ENCODE results near the gene PKN2. TPM values are rescaled to one million over a fixed set of nuclear protein-coding genes. Genes with fewer than 3 reads are reported as not detected.

Gene PKN2
- total RNA-seq, 4 donors from 2014 or later: 30.9 to 47.8 (median 38.4) TPM

- TF ChIP-seq CTCF (IDR thresholded peaks at IDR 0.05): no peak
- TF ChIP-seq POLR2AphosphoS5 (IDR thresholded peaks at IDR 0.05): no peak
- TF ChIP-seq POLR2A (IDR thresholded peaks at IDR 0.05): no peak
- TF ChIP-seq EP300 (IDR thresholded peaks at IDR 0.05): no peak
- no peak overlapping the region for H3K4me3 ChIP-seq
- no peaks in the 10 kb centered on the region for H3K9me3 ChIP-seq
- H3K36me3 ChIP-seq: no peaks in the 10 kb centered on the region
- no peaks in the 10 kb centered on the region for H3K27me3 ChIP-seq
- no peak for ATAC-seq
- H3K27ac ChIP-seq: no peak overlapping the region
- no peaks in the 10 kb centered on the region for H3K4me1 ChIP-seq
These were observed 10.6 kb upstream of the PKN2 start for GRCh38 chr1:88673446-88673845.

- Histone ChIP-seq H3K4me3 (no peak overlapping the region), H3K36me3 (no peaks in the 10 kb centered on the region), H3K9me3 (no peaks in the 10 kb centered on the region), H3K4me1 (peaks cover 5 to 13% (median 5%) of the 10 kb centered on the region in 3 donors), H3K27me3 (no peaks in the 10 kb centered on the region), H3K27ac (no peak overlapping the region)
- ATAC-seq: no peak
- TF ChIP-seq POLR2A (IDR thresholded peaks at IDR 0.05) (no peak), EP300 (IDR thresholded peaks at IDR 0.05) (no peak), POLR2AphosphoS5 (IDR thresholded peaks at IDR 0.05) (no peak), CTCF (IDR thresholded peaks at IDR 0.05) (no peak)
- 71 to 86% methylated on average over 1 to 3 of the region's 3 CpGs for WGBS, 2 donors (ENCODE audit: low coverage in 1 of 2)
These were observed 5.7 kb upstream of the PKN2 start for GRCh38 chr1:88678405-88678804.

GRCh38 chr1:88680471-88680870 is 3.6 kb upstream of the PKN2 start:
- H3K27ac ChIP-seq: no peak overlapping the region
- H3K4me3 ChIP-seq: no peak overlapping the region
- no peaks in the 10 kb centered on the region for H3K9me3 ChIP-seq
- no peak for TF ChIP-seq EP300 (IDR thresholded peaks at IDR 0.05)
- no peak for TF ChIP-seq POLR2A (IDR thresholded peaks at IDR 0.05)
- no peak for TF ChIP-seq POLR2AphosphoS5 (IDR thresholded peaks at IDR 0.05)
- no peak for TF ChIP-seq CTCF (IDR thresholded peaks at IDR 0.05)
- H3K27me3 ChIP-seq: no peaks in the 10 kb centered on the region
- 59 to 64% methylated on average over 3 of the region's 3 CpGs for WGBS, 2 donors (ENCODE audit: low coverage in 1 of 2)
- no peak for ATAC-seq
- H3K36me3 ChIP-seq: no peaks in the 10 kb centered on the region
- H3K4me1 ChIP-seq: peaks cover 5 to 19% (median 5%) of the 10 kb centered on the region in 3 donors

GRCh38 chr1:88680911-88681622 is 3.0 kb upstream of the PKN2 start:
- H3K9me3 ChIP-seq: no peaks in the 10 kb centered on the region
- peaks cover 5 to 25% (median 10%) of the 10 kb centered on the region in 3 donors for H3K4me1 ChIP-seq
- H3K4me3 ChIP-seq: no peak overlapping the region
- ATAC-seq: no peak
- no peaks in the 10 kb centered on the region for H3K27me3 ChIP-seq
- H3K27ac ChIP-seq: no peak overlapping the region
- H3K36me3 ChIP-seq: no peaks in the 10 kb centered on the region
- 89% methylated on average over 3 of the region's 3 CpGs for WGBS, 2 donors (ENCODE audit: low coverage in 1 of 2)
- TF ChIP-seq POLR2AphosphoS5 (IDR thresholded peaks at IDR 0.05) (no peak), EP300 (IDR thresholded peaks at IDR 0.05) (no peak), CTCF (IDR thresholded peaks at IDR 0.05) (no peak), POLR2A (IDR thresholded peaks at IDR 0.05) (no peak)

Data from gastroesophageal sphincter (tissue), 4 donors.